HCT116 (cell line): ENCODE data around the gene TTC39C. TPM values are rescaled to one million over a fixed set of nuclear protein-coding genes. Genes with fewer than 3 reads are reported as not detected.

Experiments used
- ATAC-seq: fragments of 200-7000 bp; cut with Tn5 transposase; 2 replicates; pipeline ENCODE4 v1.9.1; 2020; ENCODE audit warnings: mild to moderate bottlenecking, moderate library complexity
- BruUV-seq: library from RNA; stranded (reverse); fragments of 400-500 nt; replicated peaks from 2 replicates; lab custom pipeline; 2021; lab: Mats Ljungman, UMichigan
- CTCF ChIA-PET: fragments of 300-600 bp; sonication (Branson Sonifier 250); formaldehyde crosslinking; loops from one replicate; lab custom pipeline; 2021; ENCODE audit warnings: antibody characterized with exemption; lab: Charles Lee
- POLR2A ChIA-PET: fragments of 300-600, 350-600 bp; sonication (Branson Sonifier 250); formaldehyde crosslinking; loops from one replicate; lab custom pipeline; 2021; ENCODE audit warnings: antibody characterized with exemption; lab: Charles Lee
- RAD21 ChIA-PET, 2 experiments: fragments of 300-600 bp; sonication (Branson Sonifier 250); formaldehyde crosslinking; loops; one replicate each; lab custom pipeline; 2023; ENCODE audit warnings: low total read pairs in 2 of 2; ENCODE audit not compliant: uncharacterized antibody in 2 of 2, unreplicated experiment in 2 of 2, low non-redundant PET in 1 of 2; lab: Charles Lee
- DNase-seq: peaks from one replicate; pipeline ENCODE4 v3.0.0-alpha.2; 2010; ENCODE audit warnings: low read depth, low spot score
- H2AFZ ChIP-seq: fragments of 200-600 bp; shearing (Covaris generic), sonication (generic); 2 replicates; pipeline ENCODE4 v1.6.1; 2017; ENCODE audit warnings: low read depth, mixed run types, mixed read lengths, antibody characterized with exemption, low read length; ENCODE audit not compliant: poor library complexity, severe bottlenecking
- H3K27ac ChIP-seq: 2 replicates; pipeline ENCODE4 v1.5.1; 2012; ENCODE audit warnings: low read depth, low read length
- H3K27me3 ChIP-seq: fragments of 200-600 bp; sonication (generic); 2 replicates; pipeline ENCODE4 v1.6.1; 2016; ENCODE audit warnings: mixed run types, low read length, mixed read lengths; ENCODE audit not compliant: insufficient read depth
- H3K36me3 ChIP-seq, 2 experiments: fragments of 200-500 bp in 1 of 2; fragments of 200-600 bp in 1 of 2; sonication (Bioruptor generic) in 1 of 2; sonication (generic) in 1 of 2; 2 replicates each; pipeline versions ENCODE4 v1.5.1 to v1.6.1; 2014 to 2016; ENCODE audit warnings: low read length in 2 of 2, inconsistent platforms in 1 of 2, mixed read lengths in 1 of 2, mixed run types in 1 of 2; ENCODE audit not compliant: insufficient read depth in 2 of 2, control insufficient read depth in 1 of 2
- H3K4me1 ChIP-seq, 2 experiments: fragments of 200-600 bp in 1 of 2; sonication (generic) in 1 of 2; 2 replicates each; pipeline versions ENCODE4 v1.5.1 to v1.6.1; 2012 to 2017; ENCODE audit warnings: low read length in 2 of 2, inconsistent platforms in 1 of 2, mild to moderate bottlenecking in 1 of 2, mixed read lengths in 1 of 2, mixed run types in 1 of 2, moderate library complexity in 1 of 2; ENCODE audit not compliant: insufficient read depth in 2 of 2, control insufficient read depth in 1 of 2
- H3K4me2 ChIP-seq: fragments of 200-600 bp; sonication (generic); 2 replicates; pipeline ENCODE4 v1.6.1; 2017; ENCODE audit warnings: mixed run types, low read length, mixed read lengths
- H3K4me3 ChIP-seq, 2 experiments: fragments of 200-600 bp in 1 of 2; sonication (generic) in 1 of 2; replicated peaks in 1 of 2; 2 replicates each; pipeline ENCODE4 v1.5.1; 2011 to 2016; ENCODE audit warnings: low read length in 2 of 2, control low read depth in 1 of 2, low read depth in 1 of 2, mild to moderate bottlenecking in 1 of 2, mixed read lengths in 1 of 2, mixed run types in 1 of 2
- H3K79me2 ChIP-seq: fragments of 200-600 bp; sonication (generic); 2 replicates; pipeline ENCODE4 v1.6.1; 2017; ENCODE audit warnings: mild to moderate bottlenecking, mixed run types, low read length, moderate library complexity, mixed read lengths; ENCODE audit not compliant: insufficient read depth
- H3K9ac ChIP-seq: fragments of 200-600 bp; sonication (generic); 2 replicates; pipeline ENCODE4 v1.6.1; 2016; ENCODE audit warnings: low read length, mixed read lengths
- H3K9me2 ChIP-seq: fragments of 200-600 bp; sonication (generic), shearing (Covaris generic); 2 replicates; pipeline ENCODE4 v1.6.1; 2017; ENCODE audit warnings: mixed run types, mild to moderate bottlenecking, moderate library complexity; ENCODE audit not compliant: insufficient read depth
- H3K9me3 ChIP-seq, 2 experiments: fragments of 200-500 bp in 1 of 2; fragments of 200-600 bp in 1 of 2; sonication (Bioruptor generic) in 1 of 2; sonication (generic) in 1 of 2; 2 replicates each; pipeline ENCODE4 v1.6.1; 2014 to 2017; ENCODE audit warnings: low read length in 2 of 2, mixed read lengths in 2 of 2, inconsistent platforms in 1 of 2, low read depth in 1 of 2, mild to moderate bottlenecking in 1 of 2, mixed run types in 1 of 2, moderate library complexity in 1 of 2; ENCODE audit not compliant: control insufficient read depth in 1 of 2, insufficient read depth in 1 of 2
- H4K20me1 ChIP-seq: fragments of 200-600 bp; sonication (generic), shearing (Covaris generic); 2 replicates; pipeline ENCODE4 v1.6.1; 2017; ENCODE audit warnings: mixed run types, mild to moderate bottlenecking, moderate library complexity; ENCODE audit not compliant: insufficient read depth
- CBX3 ChIP-seq: IDR thresholded peaks from 2 replicates; pipeline ENCODE4 v1.6.1; 2012; ENCODE audit warnings: low read depth
- CEBPB ChIP-seq: IDR thresholded peaks from 2 replicates; pipeline ENCODE4 v1.6.1; 2012; ENCODE audit warnings: low read depth
- EGR1 ChIP-seq: IDR thresholded peaks from 2 replicates; pipeline ENCODE4 v1.6.1; 2012; ENCODE audit warnings: low read depth
- ELF1 ChIP-seq: IDR thresholded peaks from 2 replicates; pipeline ENCODE4 v1.6.1; 2012; ENCODE audit warnings: low read depth, borderline replicate concordance
- EZH2 ChIP-seq: fragments of 200-600 bp; sonication (generic); IDR thresholded peaks from 2 replicates; pipeline ENCODE4 v1.6.1; 2017; ENCODE audit warnings: antibody characterized with exemption, mixed run types
- EZH2phosphoT487 ChIP-seq: fragments of 200-600 bp; IDR thresholded peaks from 2 replicates; pipeline ENCODE4 v1.6.1; 2018; ENCODE audit warnings: antibody characterized with exemption, borderline replicate concordance
- FOSL1 ChIP-seq: IDR thresholded peaks from 2 replicates; pipeline ENCODE4 v1.6.1; 2012; ENCODE audit warnings: low read depth
- JUND ChIP-seq: IDR thresholded peaks from 2 replicates; pipeline ENCODE4 v1.6.1; 2012
- MAX ChIP-seq: IDR thresholded peaks from 2 replicates; pipeline ENCODE4 v1.6.1; 2012
- POLR2A ChIP-seq: IDR thresholded peaks from 2 replicates; pipeline ENCODE4 v1.7.0; 2011; ENCODE audit warnings: borderline replicate concordance; ENCODE audit not compliant: insufficient read depth, insufficient read length; ENCODE audit errors: extremely low read depth
- RAD21 ChIP-seq: IDR thresholded peaks from 2 replicates; pipeline ENCODE4 v1.6.1; 2012; ENCODE audit warnings: low read depth, mild to moderate bottlenecking
- REST ChIP-seq: IDR thresholded peaks from 2 replicates; pipeline ENCODE4 v1.6.1; 2012; ENCODE audit warnings: low read depth
- SIN3A ChIP-seq: IDR thresholded peaks from 2 replicates; pipeline ENCODE4 v1.6.1; 2012; ENCODE audit warnings: low read depth
- SP1 ChIP-seq: IDR thresholded peaks from 2 replicates; pipeline ENCODE4 v1.6.1; 2012; ENCODE audit warnings: low read depth
- SRF ChIP-seq: IDR thresholded peaks from 2 replicates; pipeline ENCODE4 v1.6.1; 2012; ENCODE audit warnings: low read depth
- YY1 ChIP-seq: IDR thresholded peaks from 2 replicates; pipeline ENCODE4 v1.6.1; 2011; ENCODE audit warnings: low read length, low read depth, moderate library complexity, mild to moderate bottlenecking; ENCODE audit not compliant: insufficient replicate concordance; ENCODE audit errors: extremely low read depth
- ZFX ChIP-seq: fragments of 450-650 bp; IDR thresholded peaks from 2 replicates; pipeline ENCODE4 v1.6.1; 2017
- ZNF274 ChIP-seq: fragments of 200-500 bp; sonication (Bioruptor generic); IDR thresholded peaks from 2 replicates; pipeline ENCODE4 v1.6.1; 2014; ENCODE audit warnings: mild to moderate bottlenecking, low read depth, low read length, inconsistent platforms
- intact Hi-C: fragments of 100-400 bp; cut with micrococcal nuclease; formaldehyde crosslinking; loops from 2 replicates; pipeline ENCODE4 v1.10.0; 2022
- total RNA-seq: library from RNA; stranded (reverse); gene quantifications from one replicate; pipeline ENCODE4 v1.2.1, GENCODE V29; 2021; ENCODE audit not compliant: unreplicated experiment

Gene TTC39C
- total RNA-seq, 1 experiment from 2014 or later = 24.8 TPM

- no peak for TF ChIP-seq ZNF274
- no peak for TF ChIP-seq REST
- no peak for TF ChIP-seq EZH2phosphoT487
- TF ChIP-seq YY1 = no peak
Measured at GRCh38 chr18:24056506-24056905, 42.0 kb downstream of the TTC39C start (continued).

- BruUV-seq = no TSS peak
- POLR2A ChIA-PET = no interaction called here
- TF ChIP-seq SP1 (no peak), EGR1 (no peak), SRF (no peak), EZH2 (no peak), JUND (no peak), POLR2A (no peak), REST (no peak), FOSL1 (no peak), EZH2phosphoT487 (no peak), CEBPB (no peak), MAX (no peak), SIN3A (no peak), ZFX (no peak), YY1 (no peak), ZNF274 (no peak), ELF1 (no peak), RAD21 (no peak), CBX3 (no peak)
Measured at GRCh38 chr18:24057804-24058203, 43.2 kb downstream of the TTC39C start.

More at GRCh38 chr18:24057804-24058203, 43.2 kb downstream of the TTC39C start:
- no peak overlapping the region for H2AFZ ChIP-seq
- ChIA-PET RAD21 (no interaction called here), CTCF (no interaction called here)
- DNase-seq = no peak
- H3K4me2 ChIP-seq = no peak overlapping the region
- no peaks in the 10 kb centered on the region for H3K9me2 ChIP-seq
- H3K9me3 ChIP-seq = no peaks in the 10 kb centered on the region
- ATAC-seq = no peak
- H3K27me3 ChIP-seq = no peaks in the 10 kb centered on the region
- no peak overlapping the region for H3K9ac ChIP-seq
- H3K27ac ChIP-seq = no peak overlapping the region
- no peaks in the 10 kb centered on the region for H3K36me3 ChIP-seq
- H4K20me1 ChIP-seq = no peaks in the 10 kb centered on the region; the same call in 1 of the 2 replicates
- intact Hi-C loops = no loop called here
- no peak overlapping the region for H3K4me3 ChIP-seq
- H3K4me1 ChIP-seq = peaks cover 0 to 8% of the 10 kb centered on the region in 2 experiments; a peak in 2 of 4 replicates
- H3K79me2 ChIP-seq = peaks cover 6% of the 10 kb centered on the region
